ENCODE results near the gene GADL1. TPM values are rescaled to one million over a fixed set of nuclear protein-coding genes. Genes with fewer than 3 reads are reported as not detected.

GADL1 gene
- total RNA-seq, 2 experiments from 2014 or later = not detected

GRCh38 chr3:30695302-30696061, 199.0 kb downstream of the GADL1 start:
- Mint-ChIP-seq H3K4me3 (no peak overlapping the region), H3K27me3 (no peaks in the 10 kb centered on the region), H3K36me3 (ENCODE audit: low read depth) (peaks cover 71% of the 10 kb centered on the region), H3K27ac (peak overlapping the region; percentile 53), H3K9me3 (no peaks in the 10 kb centered on the region), H3K4me1 (ENCODE audit: low read depth) (peaks cover 57% of the 10 kb centered on the region)
- ATAC-seq = no peak
- ChIA-PET POLR2A (interaction anchor here (1.0 to 1.2 kb wide), 2 partner anchors 9 to 66 kb away, joined by 3 read pairs; no protein-coding TSS in a partner anchor), CTCF (interaction anchor here (1.1 to 5.8 kb wide), 9 partner anchors 12 to 376 kb away, joined by 3 to 40 read pairs (median 4); no protein-coding TSS in a partner anchor)
- DNase-seq = no peak
- intact Hi-C loops (cut with micrococcal nuclease) = no loop called here
- TF ChIP-seq CTCF (IDR thresholded peaks at IDR 0.05) = no peak

GRCh38 chr3:30694668-30695067, 199.8 kb downstream of the GADL1 start:
- H3K9me3 Mint-ChIP-seq = no peaks in the 10 kb centered on the region
- TF ChIP-seq CTCF (IDR thresholded peaks at IDR 0.05) = no peak
- intact Hi-C loops (cut with micrococcal nuclease) = loop anchor here (5.0 kb wide), 1 partner anchor 37 kb away; no protein-coding TSS in a partner anchor
- H3K27ac Mint-ChIP-seq = peak overlapping the region; percentile 2
- peaks cover 76% of the 10 kb centered on the region for H3K36me3 Mint-ChIP-seq (ENCODE audit: low read depth)
- H3K4me3 Mint-ChIP-seq = no peak overlapping the region
- ATAC-seq (no peak), DNase-seq (no peak)
- peaks cover 65% of the 10 kb centered on the region for H3K4me1 Mint-ChIP-seq (ENCODE audit: low read depth)
- POLR2A ChIA-PET = interaction anchor here (1.1 to 1.4 kb wide), 4 partner anchors 9 to 434 kb away, joined by 3 to 4 read pairs (median 4); no protein-coding TSS in a partner anchor
- no peaks in the 10 kb centered on the region for H3K27me3 Mint-ChIP-seq
- CTCF ChIA-PET = interaction anchor here (0.8 to 5.8 kb wide), 16 partner anchors 10 to 496 kb away, joined by 3 to 40 read pairs (median 4); no protein-coding TSS in a partner anchor

GRCh38 chr3:30694148-30694547, 200.3 kb downstream of the GADL1 start:
- peaks cover 70% of the 10 kb centered on the region for H3K4me1 Mint-ChIP-seq (ENCODE audit: low read depth)
- peaks cover 79% of the 10 kb centered on the region for H3K36me3 Mint-ChIP-seq (ENCODE audit: low read depth)
- ChIA-PET CTCF (interaction anchor here (0.8 to 5.8 kb wide), 31 partner anchors 10 to 652 kb away, joined by 3 to 40 read pairs (median 5); no protein-coding TSS in a partner anchor), POLR2A (interaction anchor here (0.5 to 1.4 kb wide), 7 partner anchors 9 to 435 kb away, joined by 3 to 4 read pairs (median 3); no protein-coding TSS in a partner anchor)
- DNase-seq = no peak
- intact Hi-C loops (cut with micrococcal nuclease) = loop anchor here (5.0 kb wide), 1 partner anchor 37 kb away; no protein-coding TSS in a partner anchor
- H3K27ac Mint-ChIP-seq = peak overlapping the region; percentile 2
- no peaks in the 10 kb centered on the region for H3K27me3 Mint-ChIP-seq
- ATAC-seq = no peak
- H3K9me3 Mint-ChIP-seq = no peaks in the 10 kb centered on the region
- no peak for TF ChIP-seq CTCF (IDR thresholded peaks at IDR 0.05)
- no peak overlapping the region for H3K4me3 Mint-ChIP-seq

GRCh38 chr3:30693470-30694120, 200.9 kb downstream of the GADL1 start:
- Mint-ChIP-seq H3K27ac (peak overlapping the region; percentile 82), H3K4me1 (ENCODE audit: low read depth) (peaks cover 76% of the 10 kb centered on the region), H3K4me3 (no peak overlapping the region), H3K27me3 (no peaks in the 10 kb centered on the region), H3K9me3 (no peaks in the 10 kb centered on the region), H3K36me3 (ENCODE audit: low read depth) (peaks cover 80% of the 10 kb centered on the region)
- TF ChIP-seq CTCF (IDR thresholded peaks at IDR 0.05) = peak; percentile 84
- peak; percentile 55 for DNase-seq
- intact Hi-C loops (cut with micrococcal nuclease) = loop anchor here (2.0 to 5.0 kb wide), 2 partner anchors 36 to 581 kb away; no protein-coding TSS in a partner anchor
- POLR2A ChIA-PET = interaction anchor here (0.5 to 1.6 kb wide), 9 partner anchors 8 to 435 kb away, joined by 3 to 7 read pairs (median 4); partner anchors contain the start of gene TGFBR2
- ATAC-seq = peak; percentile 88
- CTCF ChIA-PET = interaction anchor here (0.7 to 5.8 kb wide), 53 partner anchors 8 to 653 kb away, joined by 3 to 40 read pairs (median 5); no protein-coding TSS in a partner anchor
